NCI-H1092 (cell line): ENCODE data around the gene HTR1D.

Source experiments
- DNase-seq: peaks from one replicate; lab custom pipeline; 2025; lab: John Stamatoyannopoulos, UW

The HTR1D gene

GRCh38 chr1:23150125-23150524 lies 67.2 kb downstream of the HTR1D start:
- no peak for DNase-seq

- no peak for DNase-seq
Observed at GRCh38 chr1:23149114-23149513, 68.2 kb downstream of the HTR1D start.

GRCh38 chr1:23148084-23148483 lies 69.2 kb downstream of the HTR1D start:
- DNase-seq = no peak
